Measurements from ENCODE around the gene STARD10. TPM values are rescaled to one million over a fixed set of nuclear protein-coding genes. Genes with fewer than 3 reads are reported as not detected.

The STARD10 gene
- total RNA-seq, 2 experiments from 2014 or later, result 10.4 to 12.9 TPM

GRCh38 chr11:72716788-72717435 lies 76.9 kb downstream of the STARD10 start:
- H4K20me1 ChIP-seq (ENCODE audit: insufficient read depth, low read length), result no peaks in the 10 kb centered on the region

GRCh38 chr11:72716290-72716689 lies 77.6 kb downstream of the STARD10 start:
- Histone ChIP-seq H3K27ac (ENCODE audit: low read depth, low read length, poor library complexity, severe bottlenecking) (no peak overlapping the region), H3K4me1 (ENCODE audit: insufficient read depth, low read length, poor library complexity, severe bottlenecking) (peaks cover 25% of the 10 kb centered on the region), H3K9me3 (ENCODE audit: low read length) (no peaks in the 10 kb centered on the region), H4K20me1 (ENCODE audit: insufficient read depth, low read length) (no peaks in the 10 kb centered on the region), H3K79me2 (ENCODE audit: insufficient read depth, low read depth, low read length) (peaks cover 22% of the 10 kb centered on the region), H3K9me2 (ENCODE audit: insufficient read depth, low read length) (no peaks in the 10 kb centered on the region), H3K4me3 (ENCODE audit: low read depth, low read length, poor library complexity, severe bottlenecking) (no peak overlapping the region), H3K4me2 (ENCODE audit: low read length) (no peak overlapping the region), H3K36me3 (ENCODE audit: insufficient read depth, low read length) (peaks cover 37% of the 10 kb centered on the region; the same call in 1 of the 2 replicates), H2AFZ (ENCODE audit: low read length) (no peak overlapping the region)
- TF ChIP-seq EZH2phosphoT487 (IDR thresholded peaks at IDR 0.05; ENCODE audit: borderline replicate concordance, low read depth, low read length) (no peak), CTCF (conservative IDR thresholded peaks at IDR 0.05; ENCODE audit: low read length) (no peak)
- no peak for DNase-seq (ENCODE audit: low spot score)
- intact Hi-C loops (cut with micrococcal nuclease; ENCODE audit: unreplicated experiment), result no loop called here
- POLR2A ChIA-PET, result interaction anchor here (0.7 kb wide), 2 partner anchors 10 to 475 kb away, joined by 3 to 4 read pairs; no protein-coding TSS in a partner anchor
- no TSS peak for BruUV-seq (replicated peaks)
- CTCF ChIA-PET (ENCODE audit: unreplicated experiment), result interaction anchor here (0.5 to 0.6 kb wide), 2 partner anchors 97 to 1080 kb away, joined by 3 read pairs; no protein-coding TSS in a partner anchor

More at GRCh38 chr11:72716788-72717435, 76.9 kb downstream of the STARD10 start:
- POLR2A ChIA-PET, result no interaction called here
- H3K9me2 ChIP-seq (ENCODE audit: insufficient read depth, low read length), result no peaks in the 10 kb centered on the region
- H3K9me3 ChIP-seq (ENCODE audit: low read length), result no peaks in the 10 kb centered on the region
- no peak overlapping the region for H2AFZ ChIP-seq (ENCODE audit: low read length)
- BruUV-seq (replicated peaks), result no TSS peak
- H3K4me3 ChIP-seq (ENCODE audit: low read depth, low read length, poor library complexity, severe bottlenecking), result no peak overlapping the region
- no peak for DNase-seq (ENCODE audit: low spot score)
- intact Hi-C loops (cut with micrococcal nuclease; ENCODE audit: unreplicated experiment), result no loop called here
- H3K27ac ChIP-seq (ENCODE audit: low read depth, low read length, poor library complexity, severe bottlenecking), result no peak overlapping the region
- peaks cover 26% of the 10 kb centered on the region for H3K4me1 ChIP-seq (ENCODE audit: insufficient read depth, low read length, poor library complexity, severe bottlenecking)
- H3K36me3 ChIP-seq (ENCODE audit: insufficient read depth, low read length), result peaks cover 36% of the 10 kb centered on the region; the same call in 1 of the 2 replicates
- H3K79me2 ChIP-seq (ENCODE audit: insufficient read depth, low read depth, low read length), result peaks cover 28% of the 10 kb centered on the region
- no peak overlapping the region for H3K4me2 ChIP-seq (ENCODE audit: low read length)
- TF ChIP-seq EZH2phosphoT487 (IDR thresholded peaks at IDR 0.05; ENCODE audit: borderline replicate concordance, low read depth, low read length), result no peak
- TF ChIP-seq CTCF (conservative IDR thresholded peaks at IDR 0.05; ENCODE audit: low read length), result no peak
- CTCF ChIA-PET (ENCODE audit: unreplicated experiment), result interaction anchor here (0.6 kb wide), 1 partner anchor 1079 kb away, joined by 3 read pairs; no protein-coding TSS in a partner anchor

- Histone ChIP-seq H3K4me2 (ENCODE audit: low read length) (no peak overlapping the region), H3K9me2 (ENCODE audit: insufficient read depth, low read length) (no peaks in the 10 kb centered on the region), H3K9me3 (ENCODE audit: low read length) (no peaks in the 10 kb centered on the region), H3K27ac (ENCODE audit: low read depth, low read length, poor library complexity, severe bottlenecking) (no peak overlapping the region), H3K79me2 (ENCODE audit: insufficient read depth, low read depth, low read length) (no peaks in the 10 kb centered on the region), H3K4me3 (ENCODE audit: low read depth, low read length, poor library complexity, severe bottlenecking) (no peak overlapping the region), H3K36me3 (ENCODE audit: insufficient read depth, low read length) (peaks cover 57% of the 10 kb centered on the region), H2AFZ (ENCODE audit: low read length) (no peak overlapping the region), H3K4me1 (ENCODE audit: insufficient read depth, low read length, poor library complexity, severe bottlenecking) (no peaks in the 10 kb centered on the region), H4K20me1 (ENCODE audit: insufficient read depth, low read length) (no peaks in the 10 kb centered on the region)
- POLR2A ChIA-PET, result interaction anchor here (0.7 kb wide), 1 partner anchor 488 kb away, joined by 3 read pairs; no protein-coding TSS in a partner anchor
- CTCF ChIA-PET (ENCODE audit: unreplicated experiment), result no interaction called here
- no peak for DNase-seq (ENCODE audit: low spot score)
- intact Hi-C loops (cut with micrococcal nuclease; ENCODE audit: unreplicated experiment), result no loop called here
- TF ChIP-seq CTCF (conservative IDR thresholded peaks at IDR 0.05; ENCODE audit: low read length) (no peak), EZH2phosphoT487 (IDR thresholded peaks at IDR 0.05; ENCODE audit: borderline replicate concordance, low read depth, low read length) (no peak)
- BruUV-seq (replicated peaks), result no TSS peak
Observed at GRCh38 chr11:72712841-72713240, 81.0 kb downstream of the STARD10 start.

All from OCI-LY7 (cell line).